Nephron progenitor cell (in vitro differentiated cells): ENCODE data around the gene HOXA13.
A peak's percentile ranks its signal among the peaks of the same experiment; 100 is the strongest.

Source experiments
- DNase-seq: peaks from one replicate; pipeline ENCODE4 v3.0.0; 2021
- H3K27ac Mint-ChIP-seq: 2 replicates; pipeline ENCODE4 v1.8.0; 2021; ENCODE audit warnings: mild to moderate bottlenecking, moderate library complexity, mixed read lengths
- H3K27me3 Mint-ChIP-seq: 2 replicates; pipeline ENCODE4 v1.8.0; 2021; ENCODE audit warnings: mild to moderate bottlenecking, low read depth, mixed read lengths; ENCODE audit not compliant: poor library complexity
- H3K36me3 Mint-ChIP-seq: 2 replicates; pipeline ENCODE4 v1.8.0; 2021; ENCODE audit warnings: low read depth, mixed read lengths
- H3K4me1 Mint-ChIP-seq: 2 replicates; pipeline ENCODE4 v1.8.0; 2021; ENCODE audit warnings: mixed read lengths
- H3K4me3 Mint-ChIP-seq: 2 replicates; pipeline ENCODE4 v1.8.0; 2021; ENCODE audit warnings: mild to moderate bottlenecking, moderate library complexity, mixed read lengths
- H3K9me3 Mint-ChIP-seq: 2 replicates; pipeline ENCODE4 v1.8.0; 2021; ENCODE audit warnings: mild to moderate bottlenecking, moderate library complexity, mixed read lengths
- TF ChIP-seq, protein P1 (sequence below): fragments of 200-600 bp; sonication (generic); IDR thresholded peaks from 2 replicates; pipeline ENCODE4 v1.5.0; 2021; ENCODE audit warnings: antibody characterized with exemption

The HOXA13 gene

DNA sequence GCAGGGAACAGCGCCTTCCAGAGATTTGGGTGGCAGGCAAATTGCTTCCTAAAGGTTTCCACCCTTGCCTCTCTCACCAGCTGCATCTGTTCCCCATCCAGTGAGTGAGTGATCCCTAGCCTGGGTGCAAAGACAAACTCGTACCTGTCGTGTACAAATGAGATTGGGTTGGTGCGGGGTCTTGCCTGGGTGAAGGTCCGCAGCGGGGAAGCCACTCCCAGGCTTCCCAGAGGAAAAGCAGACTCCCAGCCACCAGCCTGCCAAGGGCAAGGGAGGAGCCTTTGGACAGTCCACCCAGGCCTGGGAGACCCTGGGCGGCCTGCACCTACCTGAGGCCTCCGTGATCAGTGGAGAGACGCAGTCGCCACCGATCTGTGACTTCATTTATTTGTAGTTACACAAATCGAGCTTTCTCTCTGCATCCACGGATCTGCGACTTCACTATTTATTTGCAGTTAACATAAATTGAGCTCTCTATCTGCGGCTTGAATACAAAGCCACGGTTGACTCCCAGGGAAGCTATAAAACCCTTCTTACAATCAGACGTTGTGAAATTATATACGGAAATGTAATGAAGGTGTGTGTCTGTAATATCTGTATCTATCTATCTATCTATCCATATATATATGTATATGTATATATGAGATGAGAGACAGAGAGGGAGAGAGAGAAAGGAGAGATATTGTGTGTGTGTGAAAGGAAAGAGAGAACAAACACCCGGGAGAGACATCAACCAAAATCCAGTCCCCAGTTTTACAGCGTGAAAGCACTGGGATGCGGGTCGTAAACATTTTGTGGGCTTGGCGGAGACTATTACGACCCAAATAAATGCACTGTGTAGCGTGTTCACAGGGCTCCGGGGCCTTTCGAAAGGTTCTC, 40.4 kb downstream of the HOXA13 start:
- peaks cover 32% of the 10 kb centered on the region for H3K4me1 Mint-ChIP-seq
- peak overlapping the region; percentile 99 for H3K27ac Mint-ChIP-seq
- peak overlapping the region; percentile 97 for H3K4me3 Mint-ChIP-seq
- no peaks in the 10 kb centered on the region for H3K9me3 Mint-ChIP-seq
- H3K27me3 Mint-ChIP-seq: peaks cover 5% of the 10 kb centered on the region
- TF ChIP-seq, protein P1, sequence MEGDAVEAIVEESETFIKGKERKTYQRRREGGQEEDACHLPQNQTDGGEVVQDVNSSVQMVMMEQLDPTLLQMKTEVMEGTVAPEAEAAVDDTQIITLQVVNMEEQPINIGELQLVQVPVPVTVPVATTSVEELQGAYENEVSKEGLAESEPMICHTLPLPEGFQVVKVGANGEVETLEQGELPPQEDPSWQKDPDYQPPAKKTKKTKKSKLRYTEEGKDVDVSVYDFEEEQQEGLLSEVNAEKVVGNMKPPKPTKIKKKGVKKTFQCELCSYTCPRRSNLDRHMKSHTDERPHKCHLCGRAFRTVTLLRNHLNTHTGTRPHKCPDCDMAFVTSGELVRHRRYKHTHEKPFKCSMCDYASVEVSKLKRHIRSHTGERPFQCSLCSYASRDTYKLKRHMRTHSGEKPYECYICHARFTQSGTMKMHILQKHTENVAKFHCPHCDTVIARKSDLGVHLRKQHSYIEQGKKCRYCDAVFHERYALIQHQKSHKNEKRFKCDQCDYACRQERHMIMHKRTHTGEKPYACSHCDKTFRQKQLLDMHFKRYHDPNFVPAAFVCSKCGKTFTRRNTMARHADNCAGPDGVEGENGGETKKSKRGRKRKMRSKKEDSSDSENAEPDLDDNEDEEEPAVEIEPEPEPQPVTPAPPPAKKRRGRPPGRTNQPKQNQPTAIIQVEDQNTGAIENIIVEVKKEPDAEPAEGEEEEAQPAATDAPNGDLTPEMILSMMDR: no peak
- peak; percentile 29 for DNase-seq
- H3K36me3 Mint-ChIP-seq: peaks cover 33% of the 10 kb centered on the region

- H3K4me1 Mint-ChIP-seq: peaks cover 40% of the 10 kb centered on the region
- H3K27ac Mint-ChIP-seq: peak overlapping the region; percentile 99
- peak overlapping the region; percentile 97 for H3K4me3 Mint-ChIP-seq
- DNase-seq: peak; percentile 60
- peaks cover 33% of the 10 kb centered on the region for H3K36me3 Mint-ChIP-seq
- no peaks in the 10 kb centered on the region for H3K9me3 Mint-ChIP-seq
- TF ChIP-seq, protein P1: no peak
- peaks cover 5% of the 10 kb centered on the region for H3K27me3 Mint-ChIP-seq
Measured at GRCh38 chr7:27158436-27159265, 41.2 kb downstream of the HOXA13 start.

DNA sequence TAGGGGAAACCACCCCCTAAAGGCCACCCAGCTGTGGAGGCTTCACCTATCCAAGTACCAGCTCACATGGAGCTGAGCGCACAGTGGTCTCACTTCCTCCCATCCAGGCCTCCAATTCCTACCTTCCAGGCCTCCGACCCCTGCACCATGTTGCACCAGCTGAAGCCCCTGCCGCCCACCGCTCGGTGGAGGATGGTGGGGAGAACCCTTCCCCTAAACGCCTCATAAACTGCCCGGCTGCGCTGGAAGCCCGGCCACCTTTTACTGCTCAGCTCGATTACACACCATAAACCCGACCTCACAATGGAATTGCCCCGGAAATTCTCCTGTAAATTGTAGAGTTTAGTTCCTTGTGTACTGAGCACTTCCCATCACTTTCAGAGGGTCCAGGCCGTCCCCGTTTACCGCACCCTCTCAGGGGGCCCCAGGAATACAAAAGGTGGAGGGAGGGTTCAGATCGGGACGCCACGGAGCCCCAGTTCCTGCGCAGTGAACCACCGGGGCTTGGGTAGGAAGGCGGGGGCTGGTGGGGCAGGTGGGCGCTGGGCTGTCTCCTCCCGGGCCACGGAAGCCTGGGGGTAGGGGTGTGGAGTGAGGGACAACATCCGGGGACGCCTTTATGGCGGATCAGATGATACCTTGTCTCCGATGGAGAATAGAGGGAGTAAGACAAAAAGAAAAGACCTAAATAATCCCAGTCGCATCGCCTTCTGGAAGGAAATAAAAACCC, 42.0 kb downstream of the HOXA13 start:
- no peaks in the 10 kb centered on the region for H3K9me3 Mint-ChIP-seq
- DNase-seq: peak; percentile 54
- peaks cover 5% of the 10 kb centered on the region for H3K27me3 Mint-ChIP-seq
- TF ChIP-seq, protein P1: no peak
- H3K4me1 Mint-ChIP-seq: peaks cover 48% of the 10 kb centered on the region
- H3K36me3 Mint-ChIP-seq: peaks cover 32% of the 10 kb centered on the region
- peak overlapping the region; percentile 97 for H3K4me3 Mint-ChIP-seq
- H3K27ac Mint-ChIP-seq: peak overlapping the region; percentile 99

DNA sequence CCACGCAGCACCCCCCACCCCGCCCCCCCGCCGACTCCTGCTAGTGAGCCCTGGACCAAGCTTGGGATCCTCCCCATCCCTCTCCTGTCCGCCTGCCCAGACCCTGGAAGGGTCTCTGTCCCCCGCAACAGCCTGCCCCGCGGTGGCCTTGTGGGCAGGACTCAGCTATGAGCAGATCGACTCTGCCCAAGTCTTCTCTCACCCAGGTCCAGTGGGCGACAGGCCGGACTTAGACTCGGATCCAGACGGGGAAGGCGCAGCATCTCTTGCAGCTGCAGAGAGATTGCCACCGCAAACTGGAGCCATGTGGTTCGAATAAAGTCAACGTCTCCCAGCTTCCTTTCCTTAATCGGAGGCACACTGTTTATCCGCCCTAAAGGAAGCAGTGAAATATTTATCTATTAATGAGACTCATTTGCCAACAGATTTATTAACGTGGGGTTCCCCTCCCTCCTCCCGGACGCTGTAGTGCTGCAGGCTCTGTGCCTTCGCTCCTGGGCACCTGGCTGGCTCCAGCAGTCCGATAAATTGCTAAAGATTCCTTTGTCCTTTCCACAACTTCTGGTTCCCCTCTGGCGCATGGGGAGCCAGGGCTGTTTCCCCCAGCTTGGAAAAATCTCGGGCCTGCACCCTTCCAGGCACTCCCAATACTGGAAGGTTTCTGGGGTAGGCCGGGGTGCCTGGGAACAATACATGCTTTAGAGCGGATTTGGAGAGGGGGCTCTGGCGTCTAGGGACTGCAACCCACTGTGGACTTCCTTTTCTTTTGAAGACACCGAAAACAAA, 42.8 kb downstream of the HOXA13 start:
- peak overlapping the region; percentile 99 for H3K27ac Mint-ChIP-seq

More for the DNA sequence above, 42.8 kb downstream of the HOXA13 start:
- peaks cover 6% of the 10 kb centered on the region for H3K27me3 Mint-ChIP-seq
- TF ChIP-seq, protein P1: no peak
- H3K4me1 Mint-ChIP-seq: peaks cover 48% of the 10 kb centered on the region
- peaks cover 30% of the 10 kb centered on the region for H3K36me3 Mint-ChIP-seq
- H3K9me3 Mint-ChIP-seq: no peaks in the 10 kb centered on the region
- DNase-seq: peak; percentile 20
- H3K4me3 Mint-ChIP-seq: peak overlapping the region; percentile 97
